ACC112 (cell line): ENCODE data around the gene RHNO1.
A peak's percentile ranks its signal among the peaks of the same experiment; 100 is the strongest.

Experiments
- H2AFZ ChIP-seq: fragments of 200-600 bp; sonication (generic); one replicate; pipeline ENCODE4 v1.6.0; 2017; ENCODE audit warnings: antibody characterized with exemption, low read length; ENCODE audit not compliant: unreplicated experiment
- H3K27ac ChIP-seq: fragments of 200-600 bp; sonication (generic); 2 replicates; pipeline ENCODE4 v1.5.1; 2014; ENCODE audit warnings: low read depth, mild to moderate bottlenecking, antibody characterized with exemption, low read length, moderate library complexity
- H3K27me3 ChIP-seq: fragments of 200-600 bp; sonication (generic); 2 replicates; pipeline ENCODE4 v1.6.1; 2014; ENCODE audit warnings: mild to moderate bottlenecking, antibody characterized with exemption, low read length, moderate library complexity, mixed read lengths; ENCODE audit not compliant: insufficient read depth
- H3K36me3 ChIP-seq: fragments of 200-600 bp; sonication (generic); 2 replicates; pipeline ENCODE4 v1.6.1; 2016; ENCODE audit warnings: mild to moderate bottlenecking, antibody characterized with exemption, low read length, moderate library complexity, mixed read lengths; ENCODE audit not compliant: insufficient read depth
- H3K4me1 ChIP-seq: fragments of 200-600 bp; sonication (generic); one replicate; pipeline ENCODE4 v1.6.1; 2016; ENCODE audit warnings: low read length, mixed read lengths; ENCODE audit not compliant: insufficient read depth, unreplicated experiment, control insufficient read depth
- H3K4me3 ChIP-seq: fragments of 200-600 bp; sonication (generic); 2 replicates; pipeline ENCODE4 v1.5.1; 2014; ENCODE audit warnings: mild to moderate bottlenecking, low read depth, low read length
- H3K79me2 ChIP-seq: fragments of 200-600 bp; sonication (generic); one replicate; pipeline ENCODE4 v1.6.0; 2016; ENCODE audit warnings: low read length; ENCODE audit not compliant: control insufficient read depth, unreplicated experiment, insufficient read depth

The RHNO1 gene

GRCh38 chr12:2886768-2887450 lies 9.9 kb downstream of the RHNO1 start:
- H3K36me3 ChIP-seq, result peaks cover 8% of the 10 kb centered on the region; the same call in 1 of the 2 replicates

GRCh38 chr12:2890001-2890387 lies 13.0 kb downstream of the RHNO1 start:
- Histone ChIP-seq H3K27me3 (no peaks in the 10 kb centered on the region), H3K36me3 (peaks cover 4% of the 10 kb centered on the region; the same call in 1 of the 2 replicates), H2AFZ (peak overlapping the region; percentile 81), H3K79me2 (peaks cover 28% of the 10 kb centered on the region), H3K4me3 (peak overlapping the region; percentile 85), H3K27ac (peak overlapping the region; percentile 57; the same call in 1 of the 2 replicates), H3K4me1 (peaks cover 14% of the 10 kb centered on the region)

More at GRCh38 chr12:2886768-2887450, 9.9 kb downstream of the RHNO1 start:
- no peaks in the 10 kb centered on the region for H3K27me3 ChIP-seq
- H2AFZ ChIP-seq, result no peak overlapping the region
- H3K79me2 ChIP-seq, result peaks cover 25% of the 10 kb centered on the region
- peaks cover 2% of the 10 kb centered on the region for H3K4me1 ChIP-seq
- H3K4me3 ChIP-seq, result no peak overlapping the region
- no peak overlapping the region for H3K27ac ChIP-seq

GRCh38 chr12:2890388-2891239 lies 13.6 kb downstream of the RHNO1 start, which contains the start of gene TULP3:
TSS of gene TULP3 (plus strand) at chr12:2890891. CDS start at chr12:2890948, 57 bp downstream.
- Histone ChIP-seq H3K79me2 (peaks cover 32% of the 10 kb centered on the region), H3K27ac (peak within 1 kb of the TSS; percentile 81)

GRCh38 chr12:2891240-2892053 lies 14.4 kb downstream of the RHNO1 start:
- peak overlapping the region; percentile 54 for H2AFZ ChIP-seq
- H3K36me3 ChIP-seq, result 0 out of 2 replicates have a peak, but pooled peaks cover 3% of the 10 kb centered on the region
- peak overlapping the region; percentile 81 for H3K27ac ChIP-seq
- H3K79me2 ChIP-seq, result peaks cover 39% of the 10 kb centered on the region
- H3K4me3 ChIP-seq, result peak overlapping the region; percentile 85
- H3K4me1 ChIP-seq, result peaks cover 22% of the 10 kb centered on the region
- no peaks in the 10 kb centered on the region for H3K27me3 ChIP-seq

More at GRCh38 chr12:2890388-2891239, 13.6 kb downstream of the RHNO1 start, which contains the start of gene TULP3:
- Histone ChIP-seq H3K4me3 (peak within 1 kb of the TSS; percentile 85), H3K27me3 (no peaks in the 10 kb centered on the region), H2AFZ (peak within 1 kb of the TSS; percentile 81), H3K4me1 (peaks cover 21% of the 10 kb centered on the region), H3K36me3 (0 out of 2 replicates have a peak, but pooled peaks cover 3% of the 10 kb centered on the region)

- H3K36me3 ChIP-seq, result 0 out of 2 replicates have a peak, but pooled peaks cover 3% of the 10 kb centered on the region
- no peaks in the 10 kb centered on the region for H3K27me3 ChIP-seq
- H3K79me2 ChIP-seq, result peaks cover 47% of the 10 kb centered on the region
- no peak overlapping the region for H2AFZ ChIP-seq
- peaks cover 22% of the 10 kb centered on the region for H3K4me1 ChIP-seq
- H3K4me3 ChIP-seq, result peak overlapping the region; percentile 85
- H3K27ac ChIP-seq, result peak overlapping the region; percentile 81
Observed at GRCh38 chr12:2892246-2892645, 15.2 kb downstream of the RHNO1 start.

GRCh38 chr12:2893007-2893406 lies 16.0 kb downstream of the RHNO1 start:
- Histone ChIP-seq H3K36me3 (no peaks in the 10 kb centered on the region), H2AFZ (no peak overlapping the region), H3K27me3 (no peaks in the 10 kb centered on the region), H3K4me1 (peaks cover 22% of the 10 kb centered on the region), H3K4me3 (peak overlapping the region; percentile 57; the same call in 1 of the 2 replicates), H3K27ac (peak overlapping the region; percentile 61), H3K79me2 (peaks cover 52% of the 10 kb centered on the region)

- Histone ChIP-seq H3K79me2 (peaks cover 61% of the 10 kb centered on the region), H3K4me3 (no peak overlapping the region), H3K4me1 (peaks cover 22% of the 10 kb centered on the region), H2AFZ (no peak overlapping the region), H3K27ac (no peak overlapping the region), H3K36me3 (no peaks in the 10 kb centered on the region), H3K27me3 (no peaks in the 10 kb centered on the region)
Observed at GRCh38 chr12:2895051-2895451, 18.0 kb downstream of the RHNO1 start.

- Histone ChIP-seq H3K36me3 (no peaks in the 10 kb centered on the region), H3K4me1 (peaks cover 22% of the 10 kb centered on the region), H2AFZ (no peak overlapping the region), H3K79me2 (peaks cover 63% of the 10 kb centered on the region), H3K27me3 (no peaks in the 10 kb centered on the region), H3K4me3 (no peak overlapping the region), H3K27ac (no peak overlapping the region)
Observed at GRCh38 chr12:2895511-2895910, 18.5 kb downstream of the RHNO1 start.

GRCh38 chr12:2897418-2897817 lies 20.4 kb downstream of the RHNO1 start:
- Histone ChIP-seq H3K27me3 (no peaks in the 10 kb centered on the region), H3K79me2 (peaks cover 62% of the 10 kb centered on the region)

GRCh38 chr12:2900642-2901041 lies 23.6 kb downstream of the RHNO1 start:
- H3K79me2 ChIP-seq, result peaks cover 53% of the 10 kb centered on the region

More at GRCh38 chr12:2897418-2897817, 20.4 kb downstream of the RHNO1 start:
- H3K4me1 ChIP-seq, result peaks cover 17% of the 10 kb centered on the region
- no peak overlapping the region for H3K27ac ChIP-seq
- H3K4me3 ChIP-seq, result no peak overlapping the region
- H3K36me3 ChIP-seq, result no peaks in the 10 kb centered on the region
- no peak overlapping the region for H2AFZ ChIP-seq

More at GRCh38 chr12:2900642-2901041, 23.6 kb downstream of the RHNO1 start:
- Histone ChIP-seq H3K36me3 (no peaks in the 10 kb centered on the region), H3K27ac (no peak overlapping the region), H3K4me3 (no peak overlapping the region), H3K27me3 (no peaks in the 10 kb centered on the region), H2AFZ (no peak overlapping the region), H3K4me1 (peaks cover 1% of the 10 kb centered on the region)
